ENCODE measurements around the gene ATXN7L1. TPM values are rescaled to one million over a fixed set of nuclear protein-coding genes. Genes with fewer than 3 reads are reported as not detected.
A peak's percentile ranks its signal among the peaks of the same experiment; 100 is the strongest.

ATXN7L1 gene
- total RNA-seq, 1 donor from 2014 or later = 18.6 TPM

GRCh38 chr7:105807448-105807762 is 69.0 kb downstream of the ATXN7L1 start:
- Mint-ChIP-seq H3K4me3 (no peak overlapping the region), H3K4me1 (peaks cover 46% of the 10 kb centered on the region), H3K27me3 (no peaks in the 10 kb centered on the region), H3K27ac (peak overlapping the region; percentile 76), H3K36me3 (ENCODE audit: low read depth) (no peaks in the 10 kb centered on the region), H3K9me3 (no peaks in the 10 kb centered on the region)
- intact Hi-C loops (cut with micrococcal nuclease) = loop anchor here (5.0 to 10.0 kb wide), 3 partner anchors 130 to 453 kb away; partner anchors contain the start of gene SYPL1
- POLR2A ChIA-PET = interaction anchor here (0.7 to 1.3 kb wide), 2 partner anchors 9 to 41 kb away, joined by 3 read pairs; no protein-coding TSS in a partner anchor
- ATAC-seq (ENCODE audit: low read depth) (no peak), DNase-seq (no peak)
- TF ChIP-seq, protein P1, sequence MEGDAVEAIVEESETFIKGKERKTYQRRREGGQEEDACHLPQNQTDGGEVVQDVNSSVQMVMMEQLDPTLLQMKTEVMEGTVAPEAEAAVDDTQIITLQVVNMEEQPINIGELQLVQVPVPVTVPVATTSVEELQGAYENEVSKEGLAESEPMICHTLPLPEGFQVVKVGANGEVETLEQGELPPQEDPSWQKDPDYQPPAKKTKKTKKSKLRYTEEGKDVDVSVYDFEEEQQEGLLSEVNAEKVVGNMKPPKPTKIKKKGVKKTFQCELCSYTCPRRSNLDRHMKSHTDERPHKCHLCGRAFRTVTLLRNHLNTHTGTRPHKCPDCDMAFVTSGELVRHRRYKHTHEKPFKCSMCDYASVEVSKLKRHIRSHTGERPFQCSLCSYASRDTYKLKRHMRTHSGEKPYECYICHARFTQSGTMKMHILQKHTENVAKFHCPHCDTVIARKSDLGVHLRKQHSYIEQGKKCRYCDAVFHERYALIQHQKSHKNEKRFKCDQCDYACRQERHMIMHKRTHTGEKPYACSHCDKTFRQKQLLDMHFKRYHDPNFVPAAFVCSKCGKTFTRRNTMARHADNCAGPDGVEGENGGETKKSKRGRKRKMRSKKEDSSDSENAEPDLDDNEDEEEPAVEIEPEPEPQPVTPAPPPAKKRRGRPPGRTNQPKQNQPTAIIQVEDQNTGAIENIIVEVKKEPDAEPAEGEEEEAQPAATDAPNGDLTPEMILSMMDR (IDR thresholded peaks at IDR 0.05) = no peak
- CTCF ChIA-PET = interaction anchor here (1.2 kb wide), 1 partner anchor 37 kb away, joined by 4 read pairs; no protein-coding TSS in a partner anchor

- no peak for DNase-seq
- peak overlapping the region; percentile 55 for H3K4me3 Mint-ChIP-seq
- POLR2A ChIA-PET = interaction anchor here (0.7 to 1.5 kb wide), 9 partner anchors 9 to 251 kb away, joined by 3 to 6 read pairs (median 3); no protein-coding TSS in a partner anchor
- CTCF ChIA-PET = interaction anchor here (1.2 kb wide), 1 partner anchor 37 kb away, joined by 4 read pairs; no protein-coding TSS in a partner anchor
- peak; percentile 29 for ATAC-seq (ENCODE audit: low read depth)
- H3K36me3 Mint-ChIP-seq (ENCODE audit: low read depth) = no peaks in the 10 kb centered on the region
- peaks cover 46% of the 10 kb centered on the region for H3K4me1 Mint-ChIP-seq
- H3K27me3 Mint-ChIP-seq = no peaks in the 10 kb centered on the region
- intact Hi-C loops (cut with micrococcal nuclease) = loop anchor here (5.0 to 10.0 kb wide), 3 partner anchors 130 to 452 kb away; partner anchors contain the start of gene SYPL1
- H3K27ac Mint-ChIP-seq = peak overlapping the region; percentile 76
- no peaks in the 10 kb centered on the region for H3K9me3 Mint-ChIP-seq
- TF ChIP-seq, protein P1 (IDR thresholded peaks at IDR 0.05) = no peak
Measured at GRCh38 chr7:105806592-105807447, 69.6 kb downstream of the ATXN7L1 start.

DNA sequence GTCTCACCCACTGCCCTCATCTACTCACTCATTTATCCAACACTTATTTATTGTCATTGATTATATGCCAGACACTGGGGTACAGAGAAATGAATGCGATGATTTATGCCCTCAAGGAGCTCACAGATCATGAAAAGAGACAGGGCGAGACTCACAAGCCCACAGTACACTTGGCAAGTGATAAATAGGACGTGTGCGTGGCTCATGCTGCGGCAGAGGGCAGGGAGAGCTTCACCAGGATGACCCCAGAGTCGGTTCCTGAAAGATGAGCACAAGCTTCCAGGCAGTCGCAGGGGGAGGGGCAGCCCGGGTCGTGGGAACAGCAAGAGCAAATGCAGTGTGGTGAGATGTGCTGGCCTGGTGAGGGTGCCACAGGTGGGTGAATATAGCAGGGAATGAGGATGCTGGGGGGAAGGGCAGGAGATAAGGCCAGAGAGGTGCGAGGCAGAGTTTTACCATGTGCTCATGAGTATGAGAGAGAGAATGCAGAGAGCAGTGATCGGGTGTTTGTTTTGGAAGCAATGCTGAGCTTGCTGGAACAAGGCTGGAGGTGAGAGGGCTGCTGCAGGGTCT is 70.9 kb downstream of the ATXN7L1 start:
- no peaks in the 10 kb centered on the region for H3K36me3 Mint-ChIP-seq (ENCODE audit: low read depth)
- no peaks in the 10 kb centered on the region for H3K27me3 Mint-ChIP-seq
- no peak overlapping the region for H3K27ac Mint-ChIP-seq
- TF ChIP-seq, protein P1 (IDR thresholded peaks at IDR 0.05) = no peak
- no peak overlapping the region for H3K4me3 Mint-ChIP-seq
- CTCF ChIA-PET = no interaction called here
- H3K9me3 Mint-ChIP-seq = no peaks in the 10 kb centered on the region
- peaks cover 50% of the 10 kb centered on the region for H3K4me1 Mint-ChIP-seq
- ATAC-seq (ENCODE audit: low read depth) (no peak), DNase-seq (no peak)
- intact Hi-C loops (cut with micrococcal nuclease) = loop anchor here (5.0 to 10.0 kb wide), 3 partner anchors 128 to 451 kb away; partner anchors contain the start of gene SYPL1
- POLR2A ChIA-PET = interaction anchor here (1.5 kb wide), 2 partner anchors 114 to 116 kb away, joined by 3 to 5 read pairs; no protein-coding TSS in a partner anchor

GRCh38 chr7:105803429-105803736 is 73.0 kb downstream of the ATXN7L1 start:
- DNase-seq (no peak), ATAC-seq (ENCODE audit: low read depth) (no peak)
- no peaks in the 10 kb centered on the region for H3K36me3 Mint-ChIP-seq (ENCODE audit: low read depth)
- TF ChIP-seq, protein P1 (IDR thresholded peaks at IDR 0.05) = no peak
- H3K9me3 Mint-ChIP-seq = no peaks in the 10 kb centered on the region
- H3K27ac Mint-ChIP-seq = no peak overlapping the region
- POLR2A ChIA-PET = no interaction called here
- intact Hi-C loops (cut with micrococcal nuclease) = loop anchor here (10.0 kb wide), 1 partner anchor 449 kb away; no protein-coding TSS in a partner anchor
- no peaks in the 10 kb centered on the region for H3K27me3 Mint-ChIP-seq
- H3K4me1 Mint-ChIP-seq = peaks cover 36% of the 10 kb centered on the region
- H3K4me3 Mint-ChIP-seq = no peak overlapping the region
- CTCF ChIA-PET = no interaction called here

Data from activated B cell treated with CpG ODN at 0.5 μM for 24 hours (primary cell).